ENCODE measurements around the gene ADCY6.

GRCh38 chr12:48828841-48829575 lies 40.1 kb upstream of the ADCY6 start:
- TF ChIP-seq CTCF (IDR thresholded peaks at IDR 0.05; ENCODE audit: extremely low read depth in 1 of 2, insufficient read depth in 1 of 2, low read depth in 1 of 2, low read length in 2 of 2) (no peak), POLR2AphosphoS5 (IDR thresholded peaks at IDR 0.05; ENCODE audit: insufficient read depth, low read depth, low read length) (no peak), MYC (IDR thresholded peaks at IDR 0.05; ENCODE audit: low read depth, low read length) (no peak), MAX (IDR thresholded peaks at IDR 0.05; ENCODE audit: insufficient read depth, insufficient read length) (no peak), EZH2 (IDR thresholded peaks at IDR 0.05; ENCODE audit: borderline replicate concordance, low read depth, low read length, severe bottlenecking) (no peak), FOS (IDR thresholded peaks at IDR 0.05; ENCODE audit: borderline replicate concordance, insufficient read depth, low read length) (no peak), POLR2A (IDR thresholded peaks at IDR 0.05; ENCODE audit: low read depth, low read length) (no peak), GATA2 (IDR thresholded peaks at IDR 0.05; ENCODE audit: insufficient read depth, insufficient read length, low read depth, low read length) (no peak)
